ENCODE results near the gene HOPX.
A peak's percentile ranks its signal among the peaks of the same experiment; 100 is the strongest.
"Not testable (repeated sequence)": the region's sequence is repeated elsewhere in the genome, so short reads cannot be mapped to it uniquely, and the experiment has no call there.

Gene HOPX

GRCh38 chr4:56681158-56681852 is at the start of gene HOPX:
TSS of gene HOPX (minus strand) at chr4:56681296. CDS start at chr4:56657816, 23,480 bp downstream.
- DNase-seq (ENCODE audit: low spot score) = no peak

GRCh38 chr4:56730097-56730496 is 49.0 kb upstream of the HOPX start:
- DNase-seq (ENCODE audit: low spot score) = no peak

- peak; percentile 26 for DNase-seq (ENCODE audit: low spot score)
These were observed 47.4 kb upstream of the HOPX start for GRCh38 chr4:56728512-56728911.

GRCh38 chr4:56727150-56727549 is 46.1 kb upstream of the HOPX start:
- peak; percentile 24 for DNase-seq (ENCODE audit: low spot score)

- DNase-seq (ENCODE audit: low spot score) = not testable (repeated sequence)
These were observed 45.5 kb upstream of the HOPX start for GRCh38 chr4:56726593-56726992.

GRCh38 chr4:56723659-56724230 is 42.6 kb upstream of the HOPX start:
- no peak for DNase-seq (ENCODE audit: low spot score)

- no peak for DNase-seq (ENCODE audit: low spot score)
These were observed 42.1 kb upstream of the HOPX start for GRCh38 chr4:56723201-56723605.

GRCh38 chr4:56708146-56708545 is 27.1 kb upstream of the HOPX start:
- DNase-seq (ENCODE audit: low spot score) = no peak

GRCh38 chr4:56705966-56706365 is 24.9 kb upstream of the HOPX start:
- DNase-seq (ENCODE audit: low spot score) = no peak

GRCh38 chr4:56705334-56705733 is 24.2 kb upstream of the HOPX start:
- DNase-seq (ENCODE audit: low spot score) = no peak

GRCh38 chr4:56704089-56704871 is 23.2 kb upstream of the HOPX start:
- DNase-seq (ENCODE audit: low spot score) = no peak

GRCh38 chr4:56703378-56703777 is 22.3 kb upstream of the HOPX start:
- no peak for DNase-seq (ENCODE audit: low spot score)

- DNase-seq (ENCODE audit: low spot score) = no peak
These were observed 20.5 kb upstream of the HOPX start for GRCh38 chr4:56701644-56702043.

GRCh38 chr4:56701161-56701480 is 20.0 kb upstream of the HOPX start:
- no peak for DNase-seq (ENCODE audit: low spot score)

GRCh38 chr4:56699537-56700105 is 18.5 kb upstream of the HOPX start:
- no peak for DNase-seq (ENCODE audit: low spot score)

GRCh38 chr4:56698329-56698728 is 17.2 kb upstream of the HOPX start:
- peak; percentile 53 for DNase-seq (ENCODE audit: low spot score)

- DNase-seq (ENCODE audit: low spot score) = no peak
These were observed 15.0 kb upstream of the HOPX start for GRCh38 chr4:56696056-56696455.

GRCh38 chr4:56693476-56693875 is 12.4 kb upstream of the HOPX start:
- DNase-seq (ENCODE audit: low spot score) = not testable (repeated sequence)

GRCh38 chr4:56692576-56692975 is 11.5 kb upstream of the HOPX start:
- no peak for DNase-seq (ENCODE audit: low spot score)

- DNase-seq (ENCODE audit: low spot score) = no peak
These were observed 10.3 kb upstream of the HOPX start for GRCh38 chr4:56691425-56691824.

GRCh38 chr4:56690393-56690792 is 9.3 kb upstream of the HOPX start:
- DNase-seq (ENCODE audit: low spot score) = no peak

GRCh38 chr4:56689201-56689969 is 8.3 kb upstream of the HOPX start:
- DNase-seq (ENCODE audit: low spot score) = no peak
